GM21825 (cell line): Measurements from ENCODE around the gene COL11A2.
A peak's percentile ranks its signal among the peaks of the same experiment; 100 is the strongest.
"Not testable (repeated sequence)": the region's sequence is repeated elsewhere in the genome, so short reads cannot be mapped to it uniquely, and the experiment has no call there.

Source experiments
- ATAC-seq: cut with Tn5 transposase; IDR thresholded peaks from one replicate; pipeline ENCODE4 v1.9.1; 2021; ENCODE audit warnings: mild to moderate bottlenecking, moderate library complexity; ENCODE audit not compliant: unreplicated experiment

Gene COL11A2

GRCh38 chr6:33192105-33192646 lies at the start of gene COL11A2:
Gene COL11A2, minus strand, starts transcription at chr6:33192467. Its CDS starts 227 bp downstream, at chr6:33192240.
- ATAC-seq = no peak

GRCh38 chr6:33241968-33242367 lies 49.7 kb upstream of the COL11A2 start:
- no peak for ATAC-seq

GRCh38 chr6:33237741-33238140 lies 45.5 kb upstream of the COL11A2 start:
- no peak for ATAC-seq

GRCh38 chr6:33236852-33237251 lies 44.6 kb upstream of the COL11A2 start:
- ATAC-seq = no peak

GRCh38 chr6:33236328-33236727 lies 44.1 kb upstream of the COL11A2 start:
- ATAC-seq = no peak

GRCh38 chr6:33235221-33235634 lies 43.0 kb upstream of the COL11A2 start:
- ATAC-seq = no peak

GRCh38 chr6:33226503-33227120 lies 34.3 kb upstream of the COL11A2 start:
- ATAC-seq = not testable (repeated sequence)

GRCh38 chr6:33217681-33218080 lies 25.4 kb upstream of the COL11A2 start:
- no peak for ATAC-seq

- ATAC-seq = no peak
Observed at GRCh38 chr6:33217246-33217645, 25.0 kb upstream of the COL11A2 start.

- no peak for ATAC-seq
Observed at GRCh38 chr6:33216117-33216649, 23.9 kb upstream of the COL11A2 start.

GRCh38 chr6:33215271-33216116 lies 23.2 kb upstream of the COL11A2 start:
- ATAC-seq = no peak

- no peak for ATAC-seq
Observed at GRCh38 chr6:33213989-33214335, 21.7 kb upstream of the COL11A2 start.

- ATAC-seq = no peak
Observed at GRCh38 chr6:33213166-33213988, 21.1 kb upstream of the COL11A2 start.

- ATAC-seq = no peak
Observed at GRCh38 chr6:33212857-33213165, 20.5 kb upstream of the COL11A2 start.

GRCh38 chr6:33211666-33212422 lies 19.6 kb upstream of the COL11A2 start:
- no peak for ATAC-seq

GRCh38 chr6:33211136-33211535 lies 18.9 kb upstream of the COL11A2 start:
- ATAC-seq = no peak

- no peak for ATAC-seq
Observed at GRCh38 chr6:33209856-33210255, 17.6 kb upstream of the COL11A2 start.

GRCh38 chr6:33208091-33208967 lies 16.1 kb upstream of the COL11A2 start, which contains the start of gene RING1:
Gene RING1, plus strand, starts transcription at chr6:33208500. Its CDS starts 323 bp downstream, at chr6:33208823.
- ATAC-seq = peak; percentile 45

GRCh38 chr6:33207552-33208090 lies 15.4 kb upstream of the COL11A2 start:
- ATAC-seq = no peak
